B cell (primary cell): Measurements from ENCODE around the gene CACNA2D1. TPM values are rescaled to one million over a fixed set of nuclear protein-coding genes. Genes with fewer than 3 reads are reported as not detected.

ENCODE experiments used
- ATAC-seq: fragments of 200-7000 bp; cut with Tn5 transposase; one replicate; pipeline ENCODE4 v1.10.0; 2021; ENCODE audit warnings: low read depth, mild to moderate bottlenecking, moderate number of reproducible peaks, moderate library complexity
- CTCF ChIA-PET: fragments of 350-600 bp; sonication (Branson Sonifier 250); formaldehyde crosslinking; loops from one replicate; lab custom pipeline; 2021; ENCODE audit warnings: antibody characterized with exemption, inconsistent platforms; lab: Charles Lee
- POLR2A ChIA-PET: fragments of 350-600 bp; sonication (Branson Sonifier 250); formaldehyde crosslinking; loops from one replicate; lab custom pipeline; 2021; ENCODE audit warnings: antibody characterized with exemption; lab: Charles Lee
- DNase-seq: peaks from one replicate; pipeline ENCODE4 v3.0.0; 2013
- H2AFZ ChIP-seq: 2 replicates; pipeline ENCODE4 v1.6.1; 2012; ENCODE audit warnings: mild to moderate bottlenecking, low read depth, low read length; ENCODE audit not compliant: insufficient read depth, poor library complexity, severe bottlenecking
- H3K27ac ChIP-seq, 2 donors: 1 replicate in 1 of 2; 2 replicates in 1 of 2; pipeline ENCODE4 v1.5.1; 2012 to 2013; ENCODE audit warnings: low read length in 2 of 2, mild to moderate bottlenecking in 2 of 2, moderate library complexity in 1 of 2
- H3K27me3 ChIP-seq, 4 experiments: fragments of 200-600 bp in 1 of 4; sonication (generic) in 1 of 4; replicated peaks in 1 of 4; 1 replicate in 2 of 4; 2 replicates in 2 of 4; pipeline versions ENCODE4 v1.6.1 to v1.7.0; 2013 to 2016; ENCODE audit warnings: low read length in 3 of 4, mild to moderate bottlenecking in 2 of 4, mixed read lengths in 1 of 4, moderate library complexity in 1 of 4; ENCODE audit not compliant: insufficient read depth in 4 of 4, control insufficient read depth in 3 of 4; ENCODE audit errors: control extremely low read depth in 1 of 4
- H3K36me3 ChIP-seq, 2 experiments: replicated peaks in 1 of 2; 1 replicate in 1 of 2; 2 replicates in 1 of 2; pipeline versions ENCODE4 v1.6.1 to v1.7.1; 2013; ENCODE audit warnings: low read length in 1 of 2; ENCODE audit not compliant: insufficient read depth in 2 of 2, control insufficient read depth in 1 of 2; ENCODE audit errors: control extremely low read depth in 1 of 2, extremely low read depth in 1 of 2
- H3K4me1 ChIP-seq, 2 donors: fragments of 200-600 bp in 1 of 2; sonication (generic) in 1 of 2; 1 replicate in 1 of 2; 2 replicates in 1 of 2; pipeline versions ENCODE4 v1.5.1 to v1.6.1; 2013 to 2017; ENCODE audit warnings: low read length in 2 of 2; ENCODE audit not compliant: control insufficient read depth in 2 of 2, insufficient read depth in 2 of 2
- H3K4me2 ChIP-seq: replicated peaks from 2 replicates; pipeline ENCODE3; 2012; ENCODE audit warnings: mild to moderate bottlenecking, low read depth, low read length; ENCODE audit not compliant: poor library complexity, severe bottlenecking
- H3K4me3 ChIP-seq, 5 experiments: fragments of 200-600 bp in 1 of 5; sonication (generic) in 1 of 5; 1 replicate in 3 of 5; 2 replicates in 2 of 5; pipeline versions ENCODE4 v1.5.1 to v1.7.0; 2011 to 2016; ENCODE audit warnings: low read length in 4 of 5, mild to moderate bottlenecking in 4 of 5, low read depth in 2 of 5, control low read depth in 1 of 5, moderate library complexity in 1 of 5; ENCODE audit not compliant: insufficient read depth in 1 of 5; ENCODE audit errors: control extremely low read depth in 1 of 5, extremely low read depth in 1 of 5
- H3K79me2 ChIP-seq: fragments of 200-600 bp; sonication (generic); one replicate; pipeline ENCODE4 v1.6.0; 2016; ENCODE audit warnings: low read length; ENCODE audit not compliant: control insufficient read depth, insufficient read depth
- H3K9ac ChIP-seq: fragments of 200-600 bp; sonication (generic); 2 replicates; pipeline ENCODE4 v1.6.1; 2017; ENCODE audit warnings: mild to moderate bottlenecking, low read length, moderate library complexity
- H3K9me3 ChIP-seq, 3 donors: one replicate each; pipeline versions ENCODE4 v1.6.1 to v1.7.1; 2013; ENCODE audit warnings: low read length in 2 of 3; ENCODE audit not compliant: control insufficient read depth in 2 of 3, insufficient read depth in 1 of 3; ENCODE audit errors: control extremely low read depth in 1 of 3
- H4K20me1 ChIP-seq: 2 replicates; pipeline ENCODE4 v1.6.0; 2012; ENCODE audit warnings: mild to moderate bottlenecking, low read length; ENCODE audit not compliant: insufficient read depth, control insufficient read depth, poor library complexity, severe bottlenecking
- H3K27ac Mint-ChIP-seq: one replicate; pipeline ENCODE4 v1.8.0; 2021; ENCODE audit warnings: mixed read lengths
- H3K27me3 Mint-ChIP-seq: one replicate; pipeline ENCODE4 v1.8.0; 2021; ENCODE audit warnings: mixed read lengths
- H3K4me1 Mint-ChIP-seq: one replicate; pipeline ENCODE4 v1.8.0; 2021; ENCODE audit warnings: mixed read lengths
- H3K4me3 Mint-ChIP-seq: one replicate; pipeline ENCODE4 v1.8.0; 2021; ENCODE audit warnings: mixed read lengths
- H3K9me3 Mint-ChIP-seq: one replicate; pipeline ENCODE4 v1.8.0; 2022; ENCODE audit warnings: mixed read lengths; ENCODE audit not compliant: insufficient read depth
- CTCF ChIP-seq: fragments of 200-600 bp; IDR thresholded peaks from one replicate; pipeline ENCODE4 v1.8.0; 2022; ENCODE audit warnings: antibody characterized with exemption, mild to moderate bottlenecking
- EZH2 ChIP-seq: IDR thresholded peaks from 2 replicates; pipeline ENCODE4 v1.6.1; 2012; ENCODE audit warnings: borderline replicate concordance, low read depth, mild to moderate bottlenecking, moderate library complexity, low read length; ENCODE audit not compliant: insufficient read depth, poor library complexity, severe bottlenecking
- WGBS: methylation state at CpG from one replicate; pipeline ENCODE4 v1.1.5; 2013; ENCODE audit warnings: missing lambda C conversion rate; ENCODE audit not compliant: insufficient coverage; 5-methylcytosine and 5-hydroxymethylcytosine counted together
- intact Hi-C: fragments of 100-400 bp; cut with micrococcal nuclease; formaldehyde crosslinking; loops from one replicate; pipeline ENCODE4 v1.10.0; 2022
- polyA plus RNA-seq: library from polyadenylated mRNA; depleted of rRNA; stranded (reverse); fragments of >200 nt; gene quantifications from 2 replicates; pipeline ENCODE4 v1.2.3, GENCODE V29; 2012
- total RNA-seq, 2 donors: library from RNA; stranded (reverse); fragments of 120-200 nt in 1 of 2; gene quantifications; 1 replicate in 1 of 2; 2 replicates in 1 of 2; pipeline versions ENCODE4 v1.2.3 to v1.2.4, GENCODE V29; 2013 to 2022

Gene CACNA2D1
- total and polyA plus RNA-seq, 2 donors (not counting 1 experiment from before 2014, with no cell fraction given) = not detected

- Histone ChIP-seq H3K27ac (no peak overlapping the region), H3K4me3 (no peak overlapping the region), H3K36me3 (no peaks in the 10 kb centered on the region), H3K4me1 (peaks cover 0 to 9% of the 10 kb centered on the region in 2 donors), H3K9ac (no peak overlapping the region), H3K9me3 (peaks cover 0 to 6% (median 0%) of the 10 kb centered on the region in 3 donors), H2AFZ (no peak overlapping the region), H3K4me2 (no peak overlapping the region), H3K79me2 (no peaks in the 10 kb centered on the region), H4K20me1 (no peaks in the 10 kb centered on the region), H3K27me3 (peaks cover 0 to 18% (median 9%) of the 10 kb centered on the region in 4 experiments)
- TF ChIP-seq EZH2 = no peak
- no peak for TF ChIP-seq CTCF
- WGBS = 57% methylated on average over 18 of the region's 22 CpGs
- Mint-ChIP-seq H3K27me3 (peaks cover 39% of the 10 kb centered on the region), H3K4me3 (peak overlapping the region; percentile 66), H3K27ac (no peak overlapping the region), H3K9me3 (no peaks in the 10 kb centered on the region), H3K4me1 (peaks cover 5% of the 10 kb centered on the region)
- CTCF ChIA-PET = no interaction called here
- intact Hi-C loops = no loop called here
- POLR2A ChIA-PET = no interaction called here
- DNase-seq (no peak), ATAC-seq (no peak)
Observed at GRCh38 chr7:82444220-82444909, 788 bp upstream of the CACNA2D1 start.

- 4% methylated on average over 64 of the region's 64 CpGs for WGBS
- H3K4me3 Mint-ChIP-seq = peak overlapping the region; percentile 37
- Histone ChIP-seq H2AFZ (peak overlapping the region; percentile 28), H4K20me1 (no peaks in the 10 kb centered on the region), H3K27ac (no peak overlapping the region), H3K27me3 (peaks cover 0 to 18% (median 9%) of the 10 kb centered on the region in 4 experiments), H3K36me3 (no peaks in the 10 kb centered on the region), H3K4me1 (peaks cover 0 to 9% of the 10 kb centered on the region in 2 donors), H3K4me2 (peak overlapping the region; percentile 60), H3K9me3 (peaks cover 0 to 6% (median 0%) of the 10 kb centered on the region in 3 donors), H3K4me3 (no peak overlapping the region), H3K9ac (no peak overlapping the region), H3K79me2 (no peaks in the 10 kb centered on the region)
- DNase-seq (no peak), ATAC-seq (no peak)
- H3K9me3 Mint-ChIP-seq = no peaks in the 10 kb centered on the region
- CTCF ChIA-PET = no interaction called here
- H3K27ac Mint-ChIP-seq = no peak overlapping the region
- intact Hi-C loops = no loop called here
- TF ChIP-seq CTCF = no peak
- TF ChIP-seq EZH2 = no peak
- H3K27me3 Mint-ChIP-seq = peaks cover 39% of the 10 kb centered on the region
- peaks cover 5% of the 10 kb centered on the region for H3K4me1 Mint-ChIP-seq
- POLR2A ChIA-PET = no interaction called here
Observed at GRCh38 chr7:82443036-82443546, 486 bp downstream of the CACNA2D1 start.
